Liver (tissue), 9 donors: ENCODE data around the gene MARCHF9. TPM values are rescaled to one million over a fixed set of nuclear protein-coding genes. Genes with fewer than 3 reads are reported as not detected.

ENCODE experiments used
- DNase-seq: peaks from one replicate; pipeline ENCODE4 v3.0.0-alpha.2; 2017; ENCODE audit warnings: low spot score
- H3K27ac ChIP-seq, 2 donors: one replicate each; pipeline ENCODE4 v1.7.0; 2013; ENCODE audit warnings: inconsistent platforms in 2 of 2, low read length in 2 of 2, control low read depth in 1 of 2, low read depth in 1 of 2, mild to moderate bottlenecking in 1 of 2
- H3K27me3 ChIP-seq, 4 donors: one replicate each; pipeline versions ENCODE4 v1.6.1 to v1.7.0; 2013; ENCODE audit warnings: low read length in 3 of 4, inconsistent platforms in 1 of 4, mild to moderate bottlenecking in 1 of 4, moderate library complexity in 1 of 4; ENCODE audit not compliant: control insufficient read depth in 4 of 4, insufficient read depth in 4 of 4
- H3K36me3 ChIP-seq, 4 donors: one replicate each; pipeline versions ENCODE4 v1.6.1 to v1.7.0; 2013; ENCODE audit warnings: low read length in 3 of 4, mild to moderate bottlenecking in 3 of 4, low read depth in 1 of 4, moderate library complexity in 1 of 4; ENCODE audit not compliant: control insufficient read depth in 4 of 4, insufficient read depth in 3 of 4
- H3K4me1 ChIP-seq, 4 donors: one replicate each; pipeline versions ENCODE4 v1.6.1 to v1.7.0; 2013; ENCODE audit warnings: low read length in 3 of 4, mild to moderate bottlenecking in 3 of 4, moderate library complexity in 1 of 4; ENCODE audit not compliant: control insufficient read depth in 4 of 4, insufficient read depth in 4 of 4
- H3K4me3 ChIP-seq, 3 donors: one replicate each; pipeline versions ENCODE4 v1.6.1 to v1.7.0; 2013; ENCODE audit warnings: low read length in 3 of 3, control low read depth in 1 of 3, low read depth in 1 of 3, mild to moderate bottlenecking in 1 of 3
- H3K9ac ChIP-seq, 2 donors: one replicate each; pipeline ENCODE4 v1.7.0; 2013; ENCODE audit warnings: low read length in 2 of 2, mild to moderate bottlenecking in 2 of 2, moderate library complexity in 2 of 2, control low read depth in 1 of 2, low read depth in 1 of 2
- H3K9me3 ChIP-seq, 4 donors: one replicate each; pipeline versions ENCODE4 v1.6.1 to v1.7.0; 2013; ENCODE audit warnings: low read length in 3 of 4; ENCODE audit not compliant: control insufficient read depth in 4 of 4
- ATF3 ChIP-seq: IDR thresholded peaks from 2 replicates; pipeline ENCODE4 v1.6.1; 2016; ENCODE audit warnings: antibody characterized with exemption
- CTCF ChIP-seq: fragments of 150-350 bp; IDR thresholded peaks from 2 replicates; pipeline ENCODE4 v1.5.1; 2017; ENCODE audit warnings: improper control_type of control experiment, low read depth, low read length; ENCODE audit not compliant: missing input control
- EGR1 ChIP-seq, 2 donors: IDR thresholded peaks; 2 replicates each; pipeline ENCODE4 v1.6.1; 2016 to 2018; ENCODE audit warnings: antibody characterized with exemption in 2 of 2, low read depth in 2 of 2
- FOXA1 ChIP-seq: IDR thresholded peaks from 2 replicates; pipeline ENCODE4 v1.6.1; 2016; ENCODE audit warnings: antibody characterized with exemption
- FOXA2 ChIP-seq: IDR thresholded peaks from 2 replicates; pipeline ENCODE4 v1.6.1; 2016; ENCODE audit warnings: antibody characterized with exemption
- HNF4A ChIP-seq, 2 donors: conservative IDR thresholded peaks; 2 replicates each; pipeline ENCODE4 v1.6.1; 2016; ENCODE audit warnings: antibody characterized with exemption in 2 of 2, mild to moderate bottlenecking in 2 of 2
- JUND ChIP-seq, 2 donors: IDR thresholded peaks; 2 replicates each; pipeline ENCODE4 v1.6.1; 2016; ENCODE audit warnings: antibody characterized with exemption in 2 of 2
- RAD21 ChIP-seq, 2 donors: IDR thresholded peaks; 2 replicates each; pipeline ENCODE4 v1.6.1; 2016; ENCODE audit warnings: antibody characterized with exemption in 2 of 2, mild to moderate bottlenecking in 2 of 2
- REST ChIP-seq: IDR thresholded peaks from 2 replicates; pipeline ENCODE4 v1.6.1; 2016; ENCODE audit warnings: antibody characterized with exemption, mild to moderate bottlenecking
- RXRA ChIP-seq, 2 donors: IDR thresholded peaks; 2 replicates each; pipeline ENCODE4 v1.6.1; 2017 to 2018; ENCODE audit warnings: antibody characterized with exemption in 2 of 2, mild to moderate bottlenecking in 1 of 2
- SP1 ChIP-seq: IDR thresholded peaks from 2 replicates; pipeline ENCODE4 v1.6.1; 2018; ENCODE audit warnings: antibody characterized with exemption, mild to moderate bottlenecking
- TAF1 ChIP-seq: conservative IDR thresholded peaks from 2 replicates; pipeline ENCODE4 v1.6.1; 2016; ENCODE audit warnings: antibody characterized with exemption, mild to moderate bottlenecking
- WGBS: extraction: QIAGEN DNeasy Blood & Tissue Kit; methylation state at CpG from one replicate; pipeline ENCODE4 v1.1.7; 2013; 5-methylcytosine and 5-hydroxymethylcytosine counted together
- polyA plus RNA-seq, 2 donors: library from polyadenylated mRNA; stranded (reverse) in 1 of 2; unstranded in 1 of 2; fragments of 200-250 nt in 1 of 2; fragments of >200 nt in 1 of 2; fragmentation: Nextera tagmentation in 1 of 2; extraction: Ambion mirVana in 1 of 2; gene quantifications; one replicate each; pipeline versions ENCODE4 v1.2.1 to v1.2.3, GENCODE V29; 2013 to 2015
- total RNA-seq, 2 donors: library from RNA; depleted of rRNA; stranded (reverse); fragments of >200 nt; gene quantifications; one replicate each; pipeline ENCODE4 v1.2.3, GENCODE V29; 2014
- TF ChIP-seq, protein P1 (sequence below): IDR thresholded peaks from 2 replicates; pipeline ENCODE4 v1.6.1; 2016; ENCODE audit warnings: antibody characterized with exemption
- donor health status: healthy.
- donor health status: healthy.
- donor health status: healthy.
- donor health status: healthy.
- donor health status: healthy.

The MARCHF9 gene
- total and polyA plus RNA-seq, 4 donors, result 1.1 to 3.0 (median 2.2) TPM

- peak; percentile 67 for DNase-seq
- under 1% methylated on average over 76 of the region's 76 CpGs for WGBS
Observed at GRCh38 chr12:57755454-57756372, 810 bp downstream of the MARCHF9 start.

GRCh38 chr12:57756406-57757341, 1.8 kb downstream of the MARCHF9 start:
- Histone ChIP-seq H3K27me3 (no peaks in the 10 kb centered on the region), H3K9me3 (no peaks in the 10 kb centered on the region), H3K36me3 (peaks cover 0 to 7% (median 0%) of the 10 kb centered on the region in 4 donors), H3K9ac (no peak overlapping the region), H3K4me1 (peaks cover 0 to 25% (median 17%) of the 10 kb centered on the region in 4 donors), H3K27ac (no peak overlapping the region), H3K4me3 (peak overlapping the region in 1 of 3 donors; percentile 79)
- WGBS, result 46% methylated on average over 22 of the region's 22 CpGs
- TF ChIP-seq RXRA (IDR thresholded peaks at IDR 0.05), result no peak
- TF ChIP-seq CTCF, result peak; percentile 39
- TF ChIP-seq HNF4A (conservative IDR thresholded peaks at IDR 0.05), result no peak
- TF ChIP-seq RAD21 (IDR thresholded peaks at IDR 0.05), result peak; percentile 13 to 53
- DNase-seq, result peak; percentile 65

More at GRCh38 chr12:57755454-57756372, 810 bp downstream of the MARCHF9 start:
- Histone ChIP-seq H3K9ac (peak overlapping the region in 1 of 2 donors; percentile 42), H3K4me3 (peak overlapping the region; percentile 26 to 79 (median 66)), H3K27me3 (no peaks in the 10 kb centered on the region), H3K36me3 (peaks cover 0 to 7% (median 2%) of the 10 kb centered on the region in 4 donors), H3K9me3 (no peaks in the 10 kb centered on the region), H3K4me1 (peaks cover 6 to 35% (median 26%) of the 10 kb centered on the region in 4 donors), H3K27ac (no peak overlapping the region)
- no peak for TF ChIP-seq FOXA2
- no peak for TF ChIP-seq RAD21 (IDR thresholded peaks at IDR 0.05)
- TF ChIP-seq TAF1, result no peak

GRCh38 chr12:57757771-57758170, 2.9 kb downstream of the MARCHF9 start:
- DNase-seq, result no peak
- H3K9ac ChIP-seq, result no peak overlapping the region
- WGBS, result 94% methylated on average over 4 of the region's 4 CpGs
- H3K27ac ChIP-seq, result no peak overlapping the region
- no peak overlapping the region for H3K4me3 ChIP-seq
- no peaks in the 10 kb centered on the region for H3K27me3 ChIP-seq
- H3K9me3 ChIP-seq, result no peaks in the 10 kb centered on the region
- peaks cover 0 to 20% (median 13%) of the 10 kb centered on the region in 4 donors for H3K4me1 ChIP-seq
- H3K36me3 ChIP-seq, result peaks cover 0 to 7% (median 0%) of the 10 kb centered on the region in 4 donors
- no peak for TF ChIP-seq FOXA1
- TF ChIP-seq, protein P1, sequence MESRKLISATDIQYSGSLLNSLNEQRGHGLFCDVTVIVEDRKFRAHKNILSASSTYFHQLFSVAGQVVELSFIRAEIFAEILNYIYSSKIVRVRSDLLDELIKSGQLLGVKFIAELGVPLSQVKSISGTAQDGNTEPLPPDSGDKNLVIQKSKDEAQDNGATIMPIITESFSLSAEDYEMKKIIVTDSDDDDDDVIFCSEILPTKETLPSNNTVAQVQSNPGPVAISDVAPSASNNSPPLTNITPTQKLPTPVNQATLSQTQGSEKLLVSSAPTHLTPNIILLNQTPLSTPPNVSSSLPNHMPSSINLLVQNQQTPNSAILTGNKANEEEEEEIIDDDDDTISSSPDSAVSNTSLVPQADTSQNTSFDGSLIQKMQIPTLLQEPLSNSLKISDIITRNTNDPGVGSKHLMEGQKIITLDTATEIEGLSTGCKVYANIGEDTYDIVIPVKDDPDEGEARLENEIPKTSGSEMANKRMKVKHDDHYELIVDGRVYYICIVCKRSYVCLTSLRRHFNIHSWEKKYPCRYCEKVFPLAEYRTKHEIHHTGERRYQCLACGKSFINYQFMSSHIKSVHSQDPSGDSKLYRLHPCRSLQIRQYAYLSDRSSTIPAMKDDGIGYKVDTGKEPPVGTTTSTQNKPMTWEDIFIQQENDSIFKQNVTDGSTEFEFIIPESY, result no peak
- TF ChIP-seq JUND (IDR thresholded peaks at IDR 0.05), result no peak
- no peak for TF ChIP-seq ATF3
- no peak for TF ChIP-seq FOXA2
- no peak for TF ChIP-seq REST
- no peak for TF ChIP-seq RXRA (IDR thresholded peaks at IDR 0.05)
- TF ChIP-seq RAD21 (IDR thresholded peaks at IDR 0.05), result no peak
- no peak for TF ChIP-seq CTCF
- no peak for TF ChIP-seq HNF4A (conservative IDR thresholded peaks at IDR 0.05)
- no peak for TF ChIP-seq SP1
- TF ChIP-seq EGR1 (IDR thresholded peaks at IDR 0.05; ENCODE audit: low read depth in 2 of 2), result no peak
